Endodermal cell (in vitro differentiated cells): Measurements from ENCODE around the gene C1orf167. TPM values are rescaled to one million over a fixed set of nuclear protein-coding genes. Genes with fewer than 3 reads are reported as not detected.

Source experiments
- DNase-seq: peaks from one replicate; pipeline ENCODE4 v3.0.0-alpha.2; 2017
- H3K27ac ChIP-seq: 2 replicates; pipeline ENCODE4 v1.5.1; 2013; ENCODE audit warnings: mild to moderate bottlenecking, low read depth, low read length, moderate library complexity
- H3K27me3 ChIP-seq: 2 replicates; pipeline ENCODE4 v1.6.1; 2013; ENCODE audit warnings: mild to moderate bottlenecking, low read length, moderate library complexity; ENCODE audit not compliant: insufficient read depth, control insufficient read depth, poor library complexity, severe bottlenecking
- H3K36me3 ChIP-seq: 2 replicates; pipeline ENCODE4 v1.7.0; 2013; ENCODE audit warnings: mild to moderate bottlenecking, low read length, moderate library complexity; ENCODE audit not compliant: control insufficient read depth, insufficient read depth
- H3K4me1 ChIP-seq: one replicate; pipeline ENCODE4 v1.7.0; 2013; ENCODE audit warnings: low read length; ENCODE audit not compliant: control insufficient read depth, insufficient read depth
- H3K4me3 ChIP-seq: 2 replicates; pipeline ENCODE4 v1.5.1; 2013; ENCODE audit warnings: mild to moderate bottlenecking, low read length, moderate library complexity
- H3K9ac ChIP-seq: 2 replicates; pipeline ENCODE4 v1.6.1; 2013; ENCODE audit warnings: mild to moderate bottlenecking, low read length, moderate library complexity; ENCODE audit not compliant: poor library complexity, severe bottlenecking; ENCODE audit errors: extremely low read depth
- H3K9me3 ChIP-seq: 2 replicates; pipeline ENCODE4 v1.6.1; 2013; ENCODE audit warnings: mild to moderate bottlenecking, low read length, moderate library complexity; ENCODE audit not compliant: control insufficient read depth
- H3K27ac Mint-ChIP-seq: 2 replicates; pipeline ENCODE4 v1.8.0; 2020; ENCODE audit warnings: mixed read lengths
- H3K27me3 Mint-ChIP-seq: 2 replicates; pipeline ENCODE4 v1.8.0; 2021; ENCODE audit warnings: mild to moderate bottlenecking, mixed read lengths; ENCODE audit not compliant: insufficient read depth
- H3K36me3 Mint-ChIP-seq: 2 replicates; pipeline ENCODE4 v1.8.0; 2020; ENCODE audit warnings: low read depth, mixed read lengths
- H3K4me1 Mint-ChIP-seq: 2 replicates; pipeline ENCODE4 v1.8.0; 2020; ENCODE audit warnings: mixed read lengths
- H3K4me3 Mint-ChIP-seq: 2 replicates; pipeline ENCODE4 v1.8.0; 2020; ENCODE audit warnings: mild to moderate bottlenecking, moderate library complexity, mixed read lengths
- H3K9me3 Mint-ChIP-seq: 2 replicates; pipeline ENCODE4 v1.8.0; 2020; ENCODE audit warnings: mild to moderate bottlenecking, mixed read lengths
- CTCF ChIP-seq: fragments of 200-600 bp; sonication (generic); conservative IDR thresholded peaks from 2 replicates; pipeline ENCODE4 v1.5.0; 2021; ENCODE audit warnings: antibody characterized with exemption, mild to moderate bottlenecking
- WGBS, 2 experiments: methylation state at CpG; one replicate each; pipeline versions ENCODE4 v1.1.5 to v1.1.7; 2013; ENCODE audit warnings: missing lambda C conversion rate in 2 of 2, mixed read lengths in 1 of 2; ENCODE audit not compliant: insufficient coverage in 1 of 2, insufficient read length in 1 of 2; 5-methylcytosine and 5-hydroxymethylcytosine counted together
- total RNA-seq, 2 donors: library from RNA; stranded (reverse); fragmentation: NEBNext Ultra II Directional in 1 of 2; extraction: Animal tissue kit (Norgen Biotek cat#: 25700) in 1 of 2; gene quantifications; 2 replicates in 1 of 2; 3 replicates in 1 of 2; pipeline ENCODE4 v1.2.1, GENCODE V29; 2021

The C1orf167 gene
- total RNA-seq, 2 donors from 2014 or later = 0.95 to 1.4 TPM

- no peak overlapping the region for H3K27ac Mint-ChIP-seq
- H3K27me3 Mint-ChIP-seq = no peaks in the 10 kb centered on the region
- 93 to 98% methylated on average over 12 to 15 of the region's 15 CpGs for WGBS, 2 experiments
Measured at GRCh38 chr1:11793819-11794218, 31.8 kb downstream of the C1orf167 start.

GRCh38 chr1:11794446-11795237, 32.6 kb downstream of the C1orf167 start:
- TF ChIP-seq CTCF = no peak
- Histone ChIP-seq H3K9me3 (no peaks in the 10 kb centered on the region), H3K4me3 (no peak overlapping the region), H3K36me3 (peaks cover 38% of the 10 kb centered on the region), H3K27ac (no peak overlapping the region), H3K9ac (no peak overlapping the region), H3K27me3 (no peaks in the 10 kb centered on the region), H3K4me1 (peaks cover 12% of the 10 kb centered on the region)
- 93 to 98% methylated on average over 11 to 19 of the region's 19 CpGs for WGBS, 2 experiments
- no peak overlapping the region for H3K27ac Mint-ChIP-seq
- no peak for DNase-seq
- H3K9me3 Mint-ChIP-seq = no peaks in the 10 kb centered on the region
- no peak overlapping the region for H3K4me3 Mint-ChIP-seq
- no peaks in the 10 kb centered on the region for H3K27me3 Mint-ChIP-seq
- peaks cover 47% of the 10 kb centered on the region for H3K36me3 Mint-ChIP-seq
- H3K4me1 Mint-ChIP-seq = peaks cover 11% of the 10 kb centered on the region

More at GRCh38 chr1:11793819-11794218, 31.8 kb downstream of the C1orf167 start:
- H3K4me1 ChIP-seq = peaks cover 12% of the 10 kb centered on the region
- no peak overlapping the region for H3K27ac ChIP-seq
- Mint-ChIP-seq H3K9me3 (no peaks in the 10 kb centered on the region), H3K4me1 (peaks cover 11% of the 10 kb centered on the region), H3K4me3 (no peak overlapping the region), H3K36me3 (peaks cover 43% of the 10 kb centered on the region)
- no peak overlapping the region for H3K9ac ChIP-seq
- no peak for TF ChIP-seq CTCF
- H3K9me3 ChIP-seq = no peaks in the 10 kb centered on the region
- no peak overlapping the region for H3K4me3 ChIP-seq
- H3K36me3 ChIP-seq = peaks cover 33% of the 10 kb centered on the region
- H3K27me3 ChIP-seq = no peaks in the 10 kb centered on the region
- no peak for DNase-seq

GRCh38 chr1:11795238-11795890, 33.4 kb downstream of the C1orf167 start:
- Mint-ChIP-seq H3K27ac (no peak overlapping the region), H3K4me1 (peaks cover 11% of the 10 kb centered on the region), H3K27me3 (no peaks in the 10 kb centered on the region), H3K36me3 (peaks cover 50% of the 10 kb centered on the region), H3K4me3 (no peak overlapping the region), H3K9me3 (no peaks in the 10 kb centered on the region)
- WGBS, 2 experiments = 87 to 91% methylated on average over 9 to 14 of the region's 14 CpGs
- peaks cover 39% of the 10 kb centered on the region for H3K36me3 ChIP-seq
- H3K27me3 ChIP-seq = no peaks in the 10 kb centered on the region
- H3K9ac ChIP-seq = no peak overlapping the region
- no peak overlapping the region for H3K27ac ChIP-seq
- TF ChIP-seq CTCF = no peak
- no peaks in the 10 kb centered on the region for H3K9me3 ChIP-seq
- DNase-seq = no peak
- H3K4me3 ChIP-seq = no peak overlapping the region
- H3K4me1 ChIP-seq = peaks cover 12% of the 10 kb centered on the region
